Fibroblast of villous mesenchyme (primary cell): ENCODE measurements around the gene RFPL3. TPM values are rescaled to one million over a fixed set of nuclear protein-coding genes. Genes with fewer than 3 reads are reported as not detected.

ENCODE experiments used
- DNase-seq: peaks from one replicate; pipeline ENCODE4 v3.0.0-alpha.2; 2010; ENCODE audit warnings: low read depth
- H3K4me3 ChIP-seq: 2 replicates; pipeline ENCODE4 v1.5.1; 2011; ENCODE audit warnings: low read depth, mild to moderate bottlenecking, low read length
- total RNA-seq: library from RNA; depleted of rRNA; stranded (reverse); fragments of >200 nt; gene quantifications from 2 replicates; pipeline ENCODE4 v1.2.3, GENCODE V29; 2012
- TF ChIP-seq, protein P1 (sequence below): IDR thresholded peaks from 2 replicates; pipeline ENCODE4 v1.5.1; 2012; ENCODE audit warnings: low read depth, mild to moderate bottlenecking, low read length; ENCODE audit not compliant: insufficient read depth

RFPL3 gene
- total RNA-seq, 1 donor = not detected

DNA sequence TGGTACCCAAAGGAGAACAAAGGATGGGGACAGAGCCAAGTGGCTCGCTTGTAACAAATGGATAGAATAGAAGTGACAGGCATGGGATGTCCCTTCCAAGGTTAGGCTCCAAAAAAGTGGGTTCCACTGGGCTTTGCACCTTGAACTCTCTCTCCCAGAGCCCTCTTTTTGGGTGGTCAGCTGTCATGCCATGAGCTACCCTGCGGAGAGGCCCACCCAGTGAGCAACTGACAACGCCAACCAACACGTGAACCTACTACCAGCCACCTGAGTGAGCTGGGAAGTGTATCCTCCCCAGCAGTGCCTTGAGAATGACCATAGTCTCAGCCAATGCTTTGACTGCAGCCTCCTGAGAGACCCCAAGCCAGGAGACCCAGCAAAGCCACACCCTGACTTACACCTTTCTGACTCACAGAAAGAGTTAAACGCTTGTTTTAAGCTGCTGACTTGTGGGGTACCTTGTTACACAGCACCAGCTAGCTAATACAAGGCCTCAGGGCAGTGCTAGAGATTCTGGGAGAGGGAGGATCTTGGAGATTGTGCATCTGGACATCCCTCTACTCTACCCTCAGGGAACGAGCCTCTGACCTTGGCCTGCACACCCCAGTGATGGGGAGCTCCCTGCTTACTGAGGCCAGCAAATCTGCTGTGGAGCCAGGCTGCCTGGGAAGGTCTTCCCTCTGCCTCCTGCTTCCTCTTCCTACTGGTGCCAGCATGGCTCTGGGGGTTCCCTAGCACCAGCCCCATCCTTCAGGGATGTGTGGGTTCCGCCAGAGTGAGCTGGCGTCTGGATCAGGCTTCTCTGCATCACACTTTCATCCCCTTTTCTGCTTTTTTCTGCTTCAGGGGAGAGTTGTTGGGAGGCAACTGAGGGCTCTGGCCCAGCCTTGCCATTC, 29.1 kb upstream of the RFPL3 start:
- no peak overlapping the region for H3K4me3 ChIP-seq
- TF ChIP-seq, protein P1, sequence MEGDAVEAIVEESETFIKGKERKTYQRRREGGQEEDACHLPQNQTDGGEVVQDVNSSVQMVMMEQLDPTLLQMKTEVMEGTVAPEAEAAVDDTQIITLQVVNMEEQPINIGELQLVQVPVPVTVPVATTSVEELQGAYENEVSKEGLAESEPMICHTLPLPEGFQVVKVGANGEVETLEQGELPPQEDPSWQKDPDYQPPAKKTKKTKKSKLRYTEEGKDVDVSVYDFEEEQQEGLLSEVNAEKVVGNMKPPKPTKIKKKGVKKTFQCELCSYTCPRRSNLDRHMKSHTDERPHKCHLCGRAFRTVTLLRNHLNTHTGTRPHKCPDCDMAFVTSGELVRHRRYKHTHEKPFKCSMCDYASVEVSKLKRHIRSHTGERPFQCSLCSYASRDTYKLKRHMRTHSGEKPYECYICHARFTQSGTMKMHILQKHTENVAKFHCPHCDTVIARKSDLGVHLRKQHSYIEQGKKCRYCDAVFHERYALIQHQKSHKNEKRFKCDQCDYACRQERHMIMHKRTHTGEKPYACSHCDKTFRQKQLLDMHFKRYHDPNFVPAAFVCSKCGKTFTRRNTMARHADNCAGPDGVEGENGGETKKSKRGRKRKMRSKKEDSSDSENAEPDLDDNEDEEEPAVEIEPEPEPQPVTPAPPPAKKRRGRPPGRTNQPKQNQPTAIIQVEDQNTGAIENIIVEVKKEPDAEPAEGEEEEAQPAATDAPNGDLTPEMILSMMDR = no peak
- DNase-seq = no peak

DNA sequence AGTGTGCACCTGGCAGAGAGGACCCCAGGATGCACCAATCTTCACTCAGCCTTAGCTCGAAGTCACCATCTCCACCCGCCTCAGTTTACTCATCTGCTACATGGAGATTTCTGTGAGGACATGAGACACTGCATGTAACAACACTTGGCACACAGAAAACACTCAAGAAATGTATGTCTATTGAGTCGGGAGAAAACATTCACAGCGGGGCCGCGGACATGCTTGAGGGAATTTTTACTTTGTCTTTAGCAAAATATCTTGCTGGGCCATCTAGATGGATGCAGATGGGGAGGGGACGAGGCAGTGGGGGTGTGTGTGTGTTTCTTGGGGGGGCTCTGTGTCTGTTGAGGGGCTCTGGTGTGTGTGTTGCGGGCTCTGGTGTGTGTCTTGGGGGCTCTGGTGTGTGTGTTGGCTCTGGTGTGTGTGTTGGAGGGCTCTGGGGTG, 28.4 kb upstream of the RFPL3 start:
- no peak overlapping the region for H3K4me3 ChIP-seq
- DNase-seq = no peak
- TF ChIP-seq, protein P1 = no peak

DNA sequence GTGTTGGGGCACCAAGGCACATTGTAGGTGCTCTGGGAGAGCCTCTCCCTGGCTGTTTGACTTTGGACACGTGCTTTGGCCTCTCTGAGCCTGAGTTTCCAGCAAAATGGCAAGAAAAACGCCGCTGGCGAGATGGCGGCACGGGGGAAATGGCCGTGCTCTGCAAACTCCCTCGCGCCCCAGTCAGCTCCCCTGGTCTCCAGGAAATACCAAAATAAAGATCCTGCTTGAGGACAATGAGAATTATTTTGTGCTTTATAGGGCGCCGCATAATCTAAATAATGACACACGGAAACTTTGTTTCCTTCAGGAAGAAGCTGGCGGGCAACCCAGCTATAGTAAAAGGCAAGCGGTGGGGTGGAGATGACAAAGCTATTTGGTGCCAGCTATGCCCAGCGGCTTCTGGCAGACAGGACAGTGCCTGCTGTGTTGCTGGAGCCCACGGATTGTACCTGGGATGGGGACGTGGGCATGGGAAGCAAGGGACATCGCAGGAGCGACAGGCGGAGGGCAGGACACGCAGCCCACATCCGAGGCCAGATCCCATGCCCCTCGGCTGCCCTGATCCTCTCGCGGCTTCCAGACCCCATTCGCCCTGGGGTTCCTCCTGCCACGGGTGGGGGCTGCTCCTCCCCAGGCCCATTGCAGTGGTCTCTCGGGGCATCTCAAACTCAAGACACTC, 26.3 kb upstream of the RFPL3 start:
- TF ChIP-seq, protein P1 = no peak
- H3K4me3 ChIP-seq = no peak overlapping the region

DNA sequence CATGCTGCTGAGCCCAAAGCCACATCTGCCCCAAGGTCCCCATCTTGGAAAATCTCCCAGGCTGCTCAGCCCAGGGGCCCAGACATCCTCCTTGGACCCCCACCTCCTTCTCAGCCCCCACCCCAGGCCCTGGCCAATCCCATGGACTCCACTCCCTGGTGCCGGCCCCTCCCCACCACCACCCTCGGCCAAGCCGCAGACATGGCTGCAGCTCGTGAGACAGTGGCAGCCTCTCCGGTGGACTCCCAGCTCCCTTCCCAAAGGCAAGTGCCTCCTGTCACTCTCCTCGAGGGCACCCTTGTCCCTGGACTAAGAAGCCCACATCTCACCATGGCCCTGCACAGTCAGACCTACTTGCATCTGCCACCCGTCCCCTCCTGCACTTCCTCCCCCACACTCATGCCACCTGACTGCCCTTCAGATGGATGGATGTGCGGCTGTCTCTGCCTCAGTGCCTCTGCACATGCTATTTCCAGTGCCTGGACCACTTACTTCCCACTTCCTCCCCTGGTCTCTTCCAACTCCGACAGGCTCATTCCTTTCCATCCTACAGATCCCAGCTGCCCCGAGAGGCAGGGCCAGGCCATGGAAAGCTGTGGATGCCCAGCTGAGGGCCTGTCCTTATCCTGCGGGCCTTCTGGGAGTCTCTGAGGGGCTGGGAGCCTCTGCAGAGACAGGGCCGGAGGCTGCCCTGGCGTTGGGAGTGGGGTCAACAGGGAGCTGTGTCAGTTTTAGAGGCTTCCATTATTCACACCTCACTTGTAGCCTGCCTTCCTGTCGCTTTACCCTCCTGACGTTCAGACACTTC, 25.5 kb upstream of the RFPL3 start:
- TF ChIP-seq, protein P1 = no peak
- H3K4me3 ChIP-seq = no peak overlapping the region
- no peak for DNase-seq

More for the DNA sequence above, 26.3 kb upstream of the RFPL3 start:
- DNase-seq = no peak

DNA sequence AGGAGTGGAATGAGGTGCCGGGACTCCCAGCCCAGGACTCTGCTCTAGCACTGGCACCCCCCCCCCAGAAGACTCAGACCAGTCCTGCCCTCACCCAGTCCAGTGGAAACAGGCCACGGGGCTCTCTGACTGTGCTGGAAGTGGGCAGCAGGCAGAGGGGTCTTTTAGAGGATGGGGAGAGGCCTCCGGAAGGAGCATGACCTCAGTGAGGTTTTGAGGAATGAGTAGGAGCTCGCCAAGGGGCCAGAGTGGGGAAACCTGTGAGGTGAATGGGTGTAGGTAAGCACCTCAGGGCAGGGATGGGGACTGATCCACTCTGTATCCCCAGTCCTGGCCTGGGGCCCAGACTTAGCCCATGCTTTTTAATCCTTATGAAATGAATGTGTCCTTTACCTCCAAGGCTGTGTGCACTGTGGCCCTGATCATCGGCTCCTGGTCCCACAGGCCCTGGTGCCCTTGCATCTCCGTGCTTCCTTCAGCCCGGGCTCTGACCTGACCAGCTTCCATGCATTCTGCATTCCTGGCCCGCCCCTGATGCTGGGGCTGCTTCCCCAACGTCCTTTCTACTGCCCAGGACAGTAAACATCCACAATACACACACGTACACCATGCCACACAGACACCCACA, 24.4 kb upstream of the RFPL3 start:
- no peak for DNase-seq
- TF ChIP-seq, protein P1 = no peak
- no peak overlapping the region for H3K4me3 ChIP-seq
